HG03571 (cell line): ENCODE measurements around the gene APH1B.
"Not testable (repeated sequence)": the region's sequence is repeated elsewhere in the genome, so short reads cannot be mapped to it uniquely, and the experiment has no call there.

Experiments
- ATAC-seq: cut with Tn5 transposase; IDR thresholded peaks from one replicate; pipeline ENCODE4 v1.9.1; 2021; ENCODE audit not compliant: unreplicated experiment

APH1B gene

GRCh38 chr15:63277038-63277892 lies at the start of gene APH1B:
APH1B (plus strand) TSS chr15:63277605; CDS start chr15:63277624, 19 bp downstream.
- peak; percentile 68 for ATAC-seq

- ATAC-seq: no peak
Observed at GRCh38 chr15:63227689-63228088, 49.7 kb upstream of the APH1B start.

GRCh38 chr15:63231206-63231605 lies 46.2 kb upstream of the APH1B start:
- no peak for ATAC-seq

GRCh38 chr15:63231706-63232105 lies 45.7 kb upstream of the APH1B start:
- no peak for ATAC-seq

GRCh38 chr15:63232405-63232804 lies 45.0 kb upstream of the APH1B start:
- ATAC-seq: no peak

- no peak for ATAC-seq
Observed at GRCh38 chr15:63232943-63233342, 44.5 kb upstream of the APH1B start.

- ATAC-seq: no peak
Observed at GRCh38 chr15:63233667-63234423, 43.6 kb upstream of the APH1B start.

- no peak for ATAC-seq
Observed at GRCh38 chr15:63234451-63234870, 42.9 kb upstream of the APH1B start.

- ATAC-seq: no peak
Observed at GRCh38 chr15:63236272-63236671, 41.1 kb upstream of the APH1B start.

- not testable (repeated sequence) for ATAC-seq
Observed at GRCh38 chr15:63237086-63237485, 40.3 kb upstream of the APH1B start.

GRCh38 chr15:63238171-63238570 lies 39.2 kb upstream of the APH1B start:
- no peak for ATAC-seq

GRCh38 chr15:63238796-63239195 lies 38.6 kb upstream of the APH1B start:
- ATAC-seq: peak; percentile 55

- ATAC-seq: no peak
Observed at GRCh38 chr15:63240109-63240508, 37.3 kb upstream of the APH1B start.

GRCh38 chr15:63241316-63241715 lies 36.1 kb upstream of the APH1B start:
- ATAC-seq: no peak

- no peak for ATAC-seq
Observed at GRCh38 chr15:63243101-63243500, 34.3 kb upstream of the APH1B start.

GRCh38 chr15:63243776-63244175 lies 33.6 kb upstream of the APH1B start:
- no peak for ATAC-seq

GRCh38 chr15:63244399-63244798 lies 33.0 kb upstream of the APH1B start:
- no peak for ATAC-seq

GRCh38 chr15:63244976-63245645 lies 32.3 kb upstream of the APH1B start:
- ATAC-seq: no peak

GRCh38 chr15:63246691-63247469 lies 30.5 kb upstream of the APH1B start:
- no peak for ATAC-seq

- ATAC-seq: no peak
Observed at GRCh38 chr15:63250312-63250965, 27.0 kb upstream of the APH1B start.
